Activated B cell treated with CpG ODN at 0.5 μM for 24 hours (primary cell): ENCODE data around the gene ARRDC5. TPM values are rescaled to one million over a fixed set of nuclear protein-coding genes. Genes with fewer than 3 reads are reported as not detected.

Experiments
- ATAC-seq: fragments of 200-7000 bp; cut with Tn5 transposase; one replicate; pipeline ENCODE4 v1.10.0; 2021; ENCODE audit warnings: low read depth, mild to moderate bottlenecking, moderate library complexity
- CTCF ChIA-PET: fragments of 350-600 bp; sonication (Branson Sonifier 250); formaldehyde crosslinking; loops from one replicate; lab custom pipeline; 2021; ENCODE audit warnings: antibody characterized with exemption; lab: Charles Lee
- POLR2A ChIA-PET: fragments of 350-600 bp; sonication (Branson Sonifier 250); formaldehyde crosslinking; loops from one replicate; lab custom pipeline; 2021; ENCODE audit warnings: antibody characterized with exemption; lab: Charles Lee
- DNase-seq: peaks from one replicate; pipeline ENCODE4 v3.0.0; 2022
- H3K27ac Mint-ChIP-seq: one replicate; pipeline ENCODE4 v1.8.0; 2020; ENCODE audit warnings: mixed read lengths
- H3K27me3 Mint-ChIP-seq: one replicate; pipeline ENCODE4 v1.8.0; 2021; ENCODE audit warnings: mixed read lengths
- H3K36me3 Mint-ChIP-seq: one replicate; pipeline ENCODE4 v1.8.0; 2021; ENCODE audit warnings: low read depth, mixed read lengths
- H3K4me1 Mint-ChIP-seq: one replicate; pipeline ENCODE4 v1.8.0; 2021; ENCODE audit warnings: mixed read lengths
- H3K4me3 Mint-ChIP-seq: one replicate; pipeline ENCODE4 v1.8.0; 2020; ENCODE audit warnings: mild to moderate bottlenecking, mixed read lengths
- H3K9me3 Mint-ChIP-seq: one replicate; pipeline ENCODE4 v1.8.0; 2020; ENCODE audit warnings: mixed read lengths
- CTCF ChIP-seq: fragments of 200-600 bp; IDR thresholded peaks from one replicate; pipeline ENCODE4 v1.8.0; 2022; ENCODE audit warnings: antibody characterized with exemption, mild to moderate bottlenecking
- intact Hi-C: fragments of 100-400 bp; cut with micrococcal nuclease; formaldehyde crosslinking; loops from one replicate; pipeline ENCODE4 v1.15.1; 2024
- total RNA-seq: library from RNA; stranded (reverse); gene quantifications from 2 replicates; pipeline ENCODE4 v1.2.3, GENCODE V29; 2022

The ARRDC5 gene
- total RNA-seq, 1 donor from 2014 or later = 4.3 TPM

- CTCF ChIA-PET = interaction anchor here (1.0 to 4.3 kb wide), 3 partner anchors 42 to 106 kb away, joined by 3 to 111 read pairs (median 4); no protein-coding TSS in a partner anchor
- no peak for DNase-seq
- intact Hi-C loops = loop anchor here (5.0 kb wide), 1 partner anchor 217 kb away; no protein-coding TSS in a partner anchor
- Mint-ChIP-seq H3K9me3 (no peaks in the 10 kb centered on the region), H3K27me3 (no peaks in the 10 kb centered on the region), H3K27ac (peak overlapping the region; percentile 93), H3K36me3 (peaks cover 3% of the 10 kb centered on the region), H3K4me1 (peaks cover 66% of the 10 kb centered on the region), H3K4me3 (peak overlapping the region; percentile 98)
- POLR2A ChIA-PET = interaction anchor here (2.0 to 2.7 kb wide), 2 partner anchors 48 to 54 kb away, joined by 13 to 23 read pairs; partner anchors contain the start of genes KDM4B and PLIN3
- TF ChIP-seq CTCF = no peak
- peak; percentile 43 for ATAC-seq
These were observed 12.2 kb upstream of the ARRDC5 start for GRCh38 chr19:4914736-4915501.

GRCh38 chr19:4913996-4914735, 11.5 kb upstream of the ARRDC5 start:
- H3K4me1 Mint-ChIP-seq = peaks cover 66% of the 10 kb centered on the region
- no peaks in the 10 kb centered on the region for H3K27me3 Mint-ChIP-seq
- peak overlapping the region; percentile 3 for H3K27ac Mint-ChIP-seq
- H3K4me3 Mint-ChIP-seq = peak overlapping the region; percentile 98
- no peak for TF ChIP-seq CTCF
- peaks cover 3% of the 10 kb centered on the region for H3K36me3 Mint-ChIP-seq
- ChIA-PET CTCF (interaction anchor here (0.6 to 4.3 kb wide), 5 partner anchors 41 to 278 kb away, joined by 3 to 111 read pairs (median 4); no protein-coding TSS in a partner anchor), POLR2A (interaction anchor here (0.6 to 0.8 kb wide), 5 partner anchors 30 to 96 kb away, joined by 3 to 12 read pairs (median 3); no protein-coding TSS in a partner anchor)
- no peak for ATAC-seq
- intact Hi-C loops = loop anchor here (5.0 kb wide), 1 partner anchor 218 kb away; no protein-coding TSS in a partner anchor
- DNase-seq = no peak
- no peaks in the 10 kb centered on the region for H3K9me3 Mint-ChIP-seq

GRCh38 chr19:4911786-4912672, 9.3 kb upstream of the ARRDC5 start:
- TF ChIP-seq CTCF = no peak
- Mint-ChIP-seq H3K4me1 (peaks cover 71% of the 10 kb centered on the region), H3K36me3 (peaks cover 3% of the 10 kb centered on the region), H3K27me3 (no peaks in the 10 kb centered on the region), H3K27ac (peak overlapping the region; percentile 69), H3K4me3 (peak overlapping the region; percentile 82), H3K9me3 (no peaks in the 10 kb centered on the region)
- intact Hi-C loops = loop anchor here (1.0 to 5.0 kb wide), 6 partner anchors 40 to 220 kb away; no protein-coding TSS in a partner anchor
- ATAC-seq (peak; percentile 31), DNase-seq (peak; percentile 49)
- ChIA-PET POLR2A (interaction anchor here (0.6 to 2.1 kb wide), 7 partner anchors 22 to 121 kb away, joined by 5 to 13 read pairs (median 7); partner anchors contain the start of genes FEM1A, KDM4B and PLIN3), CTCF (interaction anchor here (0.6 to 4.3 kb wide), 14 partner anchors 9 to 320 kb away, joined by 3 to 111 read pairs (median 5); partner anchors contain the start of genes ARRDC5 and PLIN3)

- POLR2A ChIA-PET = interaction anchor here (0.6 to 2.1 kb wide), 7 partner anchors 21 to 120 kb away, joined by 5 to 13 read pairs (median 7); partner anchors contain the start of genes FEM1A, KDM4B and PLIN3
- Mint-ChIP-seq H3K27ac (peak overlapping the region; percentile 69), H3K4me3 (peak overlapping the region; percentile 82), H3K36me3 (no peaks in the 10 kb centered on the region), H3K4me1 (peaks cover 67% of the 10 kb centered on the region), H3K9me3 (no peaks in the 10 kb centered on the region), H3K27me3 (no peaks in the 10 kb centered on the region)
- CTCF ChIA-PET = interaction anchor here (0.6 to 4.3 kb wide), 12 partner anchors 9 to 121 kb away, joined by 3 to 111 read pairs (median 8); partner anchors contain the start of genes ARRDC5 and PLIN3
- no peak for TF ChIP-seq CTCF
- DNase-seq (no peak), ATAC-seq (no peak)
- intact Hi-C loops = loop anchor here (1.0 to 5.0 kb wide), 6 partner anchors 39 to 221 kb away; no protein-coding TSS in a partner anchor
These were observed 8.6 kb upstream of the ARRDC5 start for GRCh38 chr19:4911314-4911713.
